HG03280 (cell line): ENCODE results near the gene UFD1.

Experiments used
- ATAC-seq: cut with Tn5 transposase; IDR thresholded peaks from one replicate; pipeline ENCODE4 v1.9.1; 2021; ENCODE audit warnings: mild to moderate bottlenecking, moderate library complexity; ENCODE audit not compliant: unreplicated experiment

Gene UFD1

DNA sequence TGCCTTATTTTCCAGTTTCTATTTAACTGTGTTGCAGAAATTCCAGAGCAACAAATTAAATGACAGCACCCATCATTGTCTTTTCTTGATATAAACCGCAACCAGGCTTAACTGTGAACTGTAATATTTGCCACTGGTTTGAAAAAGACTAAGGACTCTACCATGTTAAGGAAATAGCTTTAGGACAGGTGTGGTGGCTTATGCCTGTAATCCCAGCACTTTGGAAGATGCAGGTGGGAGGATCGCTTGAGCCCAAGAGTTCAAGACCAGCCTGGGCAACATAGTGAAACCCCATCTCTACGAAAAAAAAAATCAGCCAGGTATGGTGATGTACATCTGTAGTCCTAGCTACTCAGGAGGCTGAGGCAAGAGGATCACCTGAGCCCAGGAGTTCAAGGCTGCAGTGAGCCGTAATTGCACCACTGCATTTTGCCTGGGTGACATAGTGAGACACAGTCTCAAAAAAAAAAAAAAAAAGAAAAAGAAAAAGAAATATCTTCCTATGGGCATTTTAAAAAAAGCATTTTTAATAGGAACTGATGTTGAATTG lies 76.3 kb downstream of the UFD1 start:
- ATAC-seq = no peak

GRCh38 chr22:19401483-19401882 lies 77.5 kb downstream of the UFD1 start:
- ATAC-seq = no peak

- no peak for ATAC-seq
Measured at GRCh38 chr22:19400881-19401280, 78.1 kb downstream of the UFD1 start.
